Measurements from ENCODE around the gene IRF1. TPM values are rescaled to one million over a fixed set of nuclear protein-coding genes. Genes with fewer than 3 reads are reported as not detected.

Gene IRF1
- total and polyA plus RNA-seq, 2 of the 4 experiments (the other 2 are of a cell fraction), result 11.1 to 18.9 TPM

DNA sequence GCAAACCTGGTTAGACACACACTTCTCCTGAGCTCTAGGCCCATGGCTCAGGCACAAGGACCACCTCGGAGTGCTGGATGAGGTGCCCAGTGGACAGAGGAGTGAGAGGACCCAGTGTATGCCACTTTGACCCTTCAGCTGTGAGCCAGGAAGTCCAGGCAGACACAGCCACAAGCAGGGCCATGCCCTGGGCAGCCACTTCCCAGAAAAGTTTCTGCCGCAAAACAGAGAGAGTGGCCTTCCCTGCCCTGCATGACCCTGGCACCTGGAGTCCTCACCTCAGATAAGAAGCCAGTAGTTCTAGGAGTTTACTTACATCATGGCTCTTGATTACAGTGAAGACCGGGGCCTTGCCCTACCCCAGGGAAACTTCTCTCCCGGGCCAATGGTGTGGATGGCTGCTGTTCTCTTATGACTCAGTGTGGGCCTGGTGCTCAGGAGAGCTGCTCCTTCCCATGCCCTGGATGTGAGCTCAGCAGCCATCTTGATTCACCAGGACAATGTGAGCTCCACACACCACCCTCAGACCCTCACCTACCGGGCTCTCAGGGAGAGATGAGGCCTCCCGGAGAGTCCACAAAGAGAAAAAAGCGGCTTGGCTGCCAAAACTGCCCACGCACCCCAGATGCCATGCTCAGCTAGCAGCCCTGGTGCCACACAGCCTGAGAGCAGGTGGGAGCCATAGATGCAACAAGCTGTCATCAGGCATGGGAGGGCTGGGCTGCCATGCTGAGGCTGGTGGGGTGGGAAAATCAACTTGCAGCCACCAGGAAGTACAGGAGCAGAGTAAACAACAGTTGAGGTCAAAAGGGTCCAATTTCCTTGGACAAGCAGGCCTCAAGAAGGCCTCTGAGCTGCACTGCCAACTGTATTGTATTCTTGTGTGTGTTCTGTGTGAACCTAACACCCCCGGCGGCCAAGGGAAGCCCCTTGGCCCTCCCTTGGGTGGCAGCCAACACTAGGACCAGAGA lies 11.7 kb upstream of the IRF1 start:
- H3K4me1 ChIP-seq (ENCODE audit: control insufficient read depth, insufficient read depth, low read length), result peaks cover 35% of the 10 kb centered on the region
- H4K5ac ChIP-seq (ENCODE audit: low read depth, low read length), result peak overlapping the region; percentile 26
- no peaks in the 10 kb centered on the region for H3K36me3 ChIP-seq (ENCODE audit: control insufficient read depth, insufficient read depth, low read length)
- peak overlapping the region; percentile 99 for H3K4ac ChIP-seq (ENCODE audit: low read depth, low read length)
- H3K18ac ChIP-seq (ENCODE audit: low read depth, low read length), result peak overlapping the region; percentile 33; the same call in 1 of the 2 replicates
- H3K14ac ChIP-seq (replicated peaks; ENCODE audit: low read depth, low read length), result peak overlapping the region; percentile 70; the same call in 1 of the 2 replicates
- H2BK120ac ChIP-seq (ENCODE audit: low read depth, low read length), result peak overlapping the region; percentile 96
- H2AFZ ChIP-seq (replicated peaks; ENCODE audit: low read length, poor library complexity), result peak overlapping the region; percentile 85
- no peak overlapping the region for H3K56ac ChIP-seq (ENCODE audit: extremely low read depth, insufficient read depth, low read length)
- WGBS, 2 experiments (ENCODE audit: extremely low coverage in 2 of 2, insufficient read length in 1 of 2), result 85% methylated on average over 2 of the region's 10 CpGs; no CpG with 5 or more reads in 1 of the 2 experiments
- dilution Hi-C loops (cut with HindIII; ENCODE audit: low sequenced_read_pairs, unreplicated experiment), result no loop called here
- peak overlapping the region; percentile 95 for H2AK5ac ChIP-seq (ENCODE audit: low read depth, low read length)
- H4K20me1 ChIP-seq (ENCODE audit: insufficient read depth, low read length), result no peaks in the 10 kb centered on the region
- in situ Hi-C loops (cut with MboI; ENCODE audit: low sequenced_read_pairs), result loop anchor here (5.0 kb wide), 1 partner anchor 115 kb away; no protein-coding TSS in a partner anchor
- H3K4me2 ChIP-seq (ENCODE audit: low read depth, low read length), result no peak overlapping the region
- H3K27me3 ChIP-seq (ENCODE audit: control insufficient read depth, insufficient read depth, low read length), result no peaks in the 10 kb centered on the region
- H3K23ac ChIP-seq (ENCODE audit: low read depth, low read length), result peak overlapping the region; percentile 19; the same call in 1 of the 2 replicates
- no peak overlapping the region for H3K4me3 ChIP-seq (ENCODE audit: insufficient read depth, low read depth, low read length)
- H2AK9ac ChIP-seq (replicated peaks; ENCODE audit: low read depth, low read length, poor library complexity), result peak overlapping the region; percentile 75
- peak overlapping the region; percentile 57; the same call in 2 of the 3 replicates for H2BK15ac ChIP-seq (ENCODE audit: low read depth, low read length)
- intact Hi-C loops (cut with micrococcal nuclease), result loop anchor here (1.0 kb wide), 2 partner anchors 83 to 116 kb away; no protein-coding TSS in a partner anchor
- ChIA-PET POLR2A (ENCODE audit: unreplicated experiment) (interaction anchor here (1.2 kb wide), 1 partner anchor 11 kb away, joined by 3 read pairs; the partner anchor contains the start of gene IRF1), CTCF (interaction anchor here (5.2 kb wide), 1 partner anchor 115 kb away, joined by 30 read pairs; no protein-coding TSS in a partner anchor)
- peak overlapping the region; percentile 40 for H2BK5ac ChIP-seq (ENCODE audit: low read depth, low read length, poor library complexity, severe bottlenecking)
- H3K9ac ChIP-seq (ENCODE audit: low read depth, low read length), result no peak overlapping the region
- H4K91ac ChIP-seq (ENCODE audit: insufficient read depth, low read depth, low read length), result peak overlapping the region; percentile 69
- peak overlapping the region; percentile 30 to 82; a peak in 3 of 4 replicates for H4K8ac ChIP-seq (ENCODE audit: low read depth in 2 of 2, low read length in 2 of 2)
- no TSS peak for BruUV-seq (replicated peaks)
- H2BK20ac ChIP-seq (ENCODE audit: low read depth, low read length), result peak overlapping the region; percentile 54; the same call in 1 of the 2 replicates
- H3K79me1 ChIP-seq (ENCODE audit: low read depth in 1 of 2, low read length in 2 of 2), result peaks cover 0 to 21% of the 10 kb centered on the region in 2 experiments; a peak in 1 of 4 replicates
- no peaks in the 10 kb centered on the region for H3K9me3 ChIP-seq (ENCODE audit: control insufficient read depth, insufficient read depth, low read length)
- peak overlapping the region; percentile 19 for H3K27ac ChIP-seq (ENCODE audit: insufficient read depth, low read length)
- DNase-seq (peak; percentile 69), ATAC-seq (ENCODE audit: low read depth) (no peak)
- peaks cover 51% of the 10 kb centered on the region for H3K9me1 ChIP-seq (ENCODE audit: insufficient read depth, low read length)
- TF ChIP-seq, protein P1, sequence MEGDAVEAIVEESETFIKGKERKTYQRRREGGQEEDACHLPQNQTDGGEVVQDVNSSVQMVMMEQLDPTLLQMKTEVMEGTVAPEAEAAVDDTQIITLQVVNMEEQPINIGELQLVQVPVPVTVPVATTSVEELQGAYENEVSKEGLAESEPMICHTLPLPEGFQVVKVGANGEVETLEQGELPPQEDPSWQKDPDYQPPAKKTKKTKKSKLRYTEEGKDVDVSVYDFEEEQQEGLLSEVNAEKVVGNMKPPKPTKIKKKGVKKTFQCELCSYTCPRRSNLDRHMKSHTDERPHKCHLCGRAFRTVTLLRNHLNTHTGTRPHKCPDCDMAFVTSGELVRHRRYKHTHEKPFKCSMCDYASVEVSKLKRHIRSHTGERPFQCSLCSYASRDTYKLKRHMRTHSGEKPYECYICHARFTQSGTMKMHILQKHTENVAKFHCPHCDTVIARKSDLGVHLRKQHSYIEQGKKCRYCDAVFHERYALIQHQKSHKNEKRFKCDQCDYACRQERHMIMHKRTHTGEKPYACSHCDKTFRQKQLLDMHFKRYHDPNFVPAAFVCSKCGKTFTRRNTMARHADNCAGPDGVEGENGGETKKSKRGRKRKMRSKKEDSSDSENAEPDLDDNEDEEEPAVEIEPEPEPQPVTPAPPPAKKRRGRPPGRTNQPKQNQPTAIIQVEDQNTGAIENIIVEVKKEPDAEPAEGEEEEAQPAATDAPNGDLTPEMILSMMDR (conservative IDR thresholded peaks at IDR 0.05; ENCODE audit: low read depth, low read length), result no peak
- TF ChIP-seq MAFK (IDR thresholded peaks at IDR 0.05; ENCODE audit: low read depth, low read length) (no peak), NFE2L2 (IDR thresholded peaks at IDR 0.05; ENCODE audit: low read depth, low read length) (no peak), POLR2A (IDR thresholded peaks at IDR 0.05; ENCODE audit: low read depth, low read length) (no peak), SMC3 (IDR thresholded peaks at IDR 0.05; ENCODE audit: low read depth, low read length) (no peak), RAD21 (IDR thresholded peaks at IDR 0.05; ENCODE audit: low read length) (no peak), RCOR1 (IDR thresholded peaks at IDR 0.05; ENCODE audit: insufficient replicate concordance, low read length) (no peak), CEBPB (IDR thresholded peaks at IDR 0.05; ENCODE audit: low read depth, low read length) (no peak), FOS (IDR thresholded peaks at IDR 0.05; ENCODE audit: low read depth, low read length) (no peak), MAZ (IDR thresholded peaks at IDR 0.05; ENCODE audit: borderline replicate concordance, low read depth, low read length) (no peak)
- TF ChIP-seq, protein P2, sequence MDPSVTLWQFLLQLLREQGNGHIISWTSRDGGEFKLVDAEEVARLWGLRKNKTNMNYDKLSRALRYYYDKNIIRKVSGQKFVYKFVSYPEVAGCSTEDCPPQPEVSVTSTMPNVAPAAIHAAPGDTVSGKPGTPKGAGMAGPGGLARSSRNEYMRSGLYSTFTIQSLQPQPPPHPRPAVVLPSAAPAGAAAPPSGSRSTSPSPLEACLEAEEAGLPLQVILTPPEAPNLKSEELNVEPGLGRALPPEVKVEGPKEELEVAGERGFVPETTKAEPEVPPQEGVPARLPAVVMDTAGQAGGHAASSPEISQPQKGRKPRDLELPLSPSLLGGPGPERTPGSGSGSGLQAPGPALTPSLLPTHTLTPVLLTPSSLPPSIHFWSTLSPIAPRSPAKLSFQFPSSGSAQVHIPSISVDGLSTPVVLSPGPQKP (IDR thresholded peaks at IDR 0.05; ENCODE audit: borderline replicate concordance, low read depth, low read length), result no peak
- TF ChIP-seq, protein P3, sequence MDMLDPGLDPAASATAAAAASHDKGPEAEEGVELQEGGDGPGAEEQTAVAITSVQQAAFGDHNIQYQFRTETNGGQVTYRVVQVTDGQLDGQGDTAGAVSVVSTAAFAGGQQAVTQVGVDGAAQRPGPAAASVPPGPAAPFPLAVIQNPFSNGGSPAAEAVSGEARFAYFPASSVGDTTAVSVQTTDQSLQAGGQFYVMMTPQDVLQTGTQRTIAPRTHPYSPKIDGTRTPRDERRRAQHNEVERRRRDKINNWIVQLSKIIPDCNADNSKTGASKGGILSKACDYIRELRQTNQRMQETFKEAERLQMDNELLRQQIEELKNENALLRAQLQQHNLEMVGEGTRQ (IDR thresholded peaks at IDR 0.05; ENCODE audit: low read depth, low read length), result no peak
